ENCODE data around the gene LGALS9.

DNA sequence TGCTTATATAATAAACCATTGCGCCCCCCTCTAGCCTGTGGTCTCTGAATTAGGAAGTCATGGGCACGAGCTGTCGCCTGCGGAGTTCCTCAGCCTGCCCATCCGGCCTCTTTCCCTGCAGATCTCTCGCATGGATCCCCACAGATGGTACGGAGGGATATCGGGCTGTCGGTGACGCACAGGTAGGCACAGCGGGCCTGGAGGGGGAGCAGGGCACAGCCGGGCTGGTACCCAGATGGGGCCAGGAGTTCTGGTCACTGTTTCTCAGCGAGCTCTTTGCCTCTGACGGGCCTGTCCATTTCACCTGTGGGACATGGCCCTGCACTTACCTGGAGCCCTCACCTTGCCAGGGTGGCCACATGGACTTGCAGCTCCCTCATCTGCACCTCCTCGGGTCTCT is 42.6 kb upstream of the LGALS9 start:
- no peak for TF ChIP-seq EZH2 (IDR thresholded peaks at IDR 0.05; ENCODE audit: borderline replicate concordance, low read length)
- TF ChIP-seq, protein P1, sequence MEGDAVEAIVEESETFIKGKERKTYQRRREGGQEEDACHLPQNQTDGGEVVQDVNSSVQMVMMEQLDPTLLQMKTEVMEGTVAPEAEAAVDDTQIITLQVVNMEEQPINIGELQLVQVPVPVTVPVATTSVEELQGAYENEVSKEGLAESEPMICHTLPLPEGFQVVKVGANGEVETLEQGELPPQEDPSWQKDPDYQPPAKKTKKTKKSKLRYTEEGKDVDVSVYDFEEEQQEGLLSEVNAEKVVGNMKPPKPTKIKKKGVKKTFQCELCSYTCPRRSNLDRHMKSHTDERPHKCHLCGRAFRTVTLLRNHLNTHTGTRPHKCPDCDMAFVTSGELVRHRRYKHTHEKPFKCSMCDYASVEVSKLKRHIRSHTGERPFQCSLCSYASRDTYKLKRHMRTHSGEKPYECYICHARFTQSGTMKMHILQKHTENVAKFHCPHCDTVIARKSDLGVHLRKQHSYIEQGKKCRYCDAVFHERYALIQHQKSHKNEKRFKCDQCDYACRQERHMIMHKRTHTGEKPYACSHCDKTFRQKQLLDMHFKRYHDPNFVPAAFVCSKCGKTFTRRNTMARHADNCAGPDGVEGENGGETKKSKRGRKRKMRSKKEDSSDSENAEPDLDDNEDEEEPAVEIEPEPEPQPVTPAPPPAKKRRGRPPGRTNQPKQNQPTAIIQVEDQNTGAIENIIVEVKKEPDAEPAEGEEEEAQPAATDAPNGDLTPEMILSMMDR (IDR thresholded peaks at IDR 0.05; ENCODE audit: low read length): no peak
